ENCODE results near the gene SLC38A4. TPM values are rescaled to one million over a fixed set of nuclear protein-coding genes. Genes with fewer than 3 reads are reported as not detected.

Gene SLC38A4
- total and polyA plus RNA-seq, 9 of the 15 experiments (the other 6 are each of a cell fraction or from before 2014, with no cell fraction given), result 0.16 TPM; not detected in 8

DNA sequence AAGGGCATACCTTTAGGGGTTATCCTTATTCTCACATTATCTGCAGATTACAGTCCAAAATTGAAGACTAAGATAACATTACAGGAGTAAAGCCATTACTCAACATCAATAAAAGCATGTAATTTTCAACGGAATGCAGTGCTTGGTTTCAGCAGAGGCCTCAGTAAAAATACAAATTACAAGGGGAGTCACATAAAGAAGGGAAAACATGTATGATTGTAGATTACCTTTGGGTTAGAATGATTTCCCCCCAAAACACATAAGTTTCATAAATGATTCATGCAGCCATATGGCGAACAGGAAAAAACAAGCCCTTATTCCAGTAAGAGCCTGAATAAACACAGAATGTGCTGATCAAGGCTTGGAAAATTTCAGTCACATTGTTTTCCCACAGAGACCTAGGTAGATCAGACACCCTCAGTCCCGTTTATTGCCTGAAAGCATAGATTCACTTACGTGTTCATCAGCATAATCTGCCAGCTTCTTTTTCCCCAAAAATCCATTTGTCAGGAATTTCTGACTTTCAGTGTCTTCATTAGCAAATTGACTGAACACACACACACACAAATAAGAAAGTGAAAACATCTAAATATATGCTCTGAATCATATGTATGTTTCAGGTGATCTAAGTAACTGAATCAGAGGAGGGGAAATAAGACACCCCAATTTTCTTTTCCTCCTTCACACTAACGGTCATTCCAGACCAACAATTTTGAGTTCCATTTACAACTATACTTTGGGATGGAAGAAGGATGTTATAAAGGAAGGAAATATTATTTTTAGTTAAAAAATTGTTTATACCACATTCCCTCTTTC lies 37.5 kb downstream of the SLC38A4 start:
- Histone ChIP-seq H3K79me2 (ENCODE audit: control insufficient read depth, insufficient read depth, low read length) (no peaks in the 10 kb centered on the region), H3K4me3 (no peak overlapping the region), H3K36me3 (ENCODE audit: control insufficient read depth, insufficient read depth, low read length) (no peaks in the 10 kb centered on the region), H4K20me1 (replicated peaks; ENCODE audit: control insufficient read depth, insufficient read depth, low read length) (no peaks in the 10 kb centered on the region), H3K27me3 (ENCODE audit: control insufficient read depth in 2 of 2, insufficient read depth in 2 of 2, low read length in 2 of 2) (no peaks in the 10 kb centered on the region), H3K9ac (ENCODE audit: insufficient read depth in 1 of 2, low read depth in 2 of 2, low read length in 2 of 2) (no peak overlapping the region), H2AFZ (ENCODE audit: low read depth, low read length) (no peak overlapping the region), H3K4me2 (ENCODE audit: insufficient read depth, low read length) (no peak overlapping the region), H3K27ac (ENCODE audit: extremely low read depth, low read depth, low read length) (no peak overlapping the region), H3K4me1 (replicated peaks in 1 of 2; ENCODE audit: control insufficient read depth in 2 of 2, insufficient read depth in 2 of 2, low read length in 2 of 2) (no peaks in the 10 kb centered on the region), H3K9me3 (replicated peaks; ENCODE audit: control insufficient read depth, insufficient read depth, low read depth, low read length) (no peaks in the 10 kb centered on the region), H3K9me1 (ENCODE audit: control insufficient read depth, insufficient read depth, low read length) (no peaks in the 10 kb centered on the region)
- POLR2A ChIA-PET, result no interaction called here
- DNase-seq (ENCODE audit: extremely low read depth in 1 of 4, low spot score in 3 of 4) (no peak), ATAC-seq (no peak), FAIRE-seq (no peak)
- TF ChIP-seq, protein P1, sequence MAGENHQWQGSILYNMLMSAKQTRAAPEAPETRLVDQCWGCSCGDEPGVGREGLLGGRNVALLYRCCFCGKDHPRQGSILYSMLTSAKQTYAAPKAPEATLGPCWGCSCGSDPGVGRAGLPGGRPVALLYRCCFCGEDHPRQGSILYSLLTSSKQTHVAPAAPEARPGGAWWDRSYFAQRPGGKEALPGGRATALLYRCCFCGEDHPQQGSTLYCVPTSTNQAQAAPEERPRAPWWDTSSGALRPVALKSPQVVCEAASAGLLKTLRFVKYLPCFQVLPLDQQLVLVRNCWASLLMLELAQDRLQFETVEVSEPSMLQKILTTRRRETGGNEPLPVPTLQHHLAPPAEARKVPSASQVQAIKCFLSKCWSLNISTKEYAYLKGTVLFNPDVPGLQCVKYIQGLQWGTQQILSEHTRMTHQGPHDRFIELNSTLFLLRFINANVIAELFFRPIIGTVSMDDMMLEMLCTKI (IDR thresholded peaks at IDR 0.05; ENCODE audit: partially characterized antibody), result no peak
- TF ChIP-seq ARID4B (CRISPR knock-in tag; IDR thresholded peaks at IDR 0.05), result no peak
- TF ChIP-seq, protein P2, sequence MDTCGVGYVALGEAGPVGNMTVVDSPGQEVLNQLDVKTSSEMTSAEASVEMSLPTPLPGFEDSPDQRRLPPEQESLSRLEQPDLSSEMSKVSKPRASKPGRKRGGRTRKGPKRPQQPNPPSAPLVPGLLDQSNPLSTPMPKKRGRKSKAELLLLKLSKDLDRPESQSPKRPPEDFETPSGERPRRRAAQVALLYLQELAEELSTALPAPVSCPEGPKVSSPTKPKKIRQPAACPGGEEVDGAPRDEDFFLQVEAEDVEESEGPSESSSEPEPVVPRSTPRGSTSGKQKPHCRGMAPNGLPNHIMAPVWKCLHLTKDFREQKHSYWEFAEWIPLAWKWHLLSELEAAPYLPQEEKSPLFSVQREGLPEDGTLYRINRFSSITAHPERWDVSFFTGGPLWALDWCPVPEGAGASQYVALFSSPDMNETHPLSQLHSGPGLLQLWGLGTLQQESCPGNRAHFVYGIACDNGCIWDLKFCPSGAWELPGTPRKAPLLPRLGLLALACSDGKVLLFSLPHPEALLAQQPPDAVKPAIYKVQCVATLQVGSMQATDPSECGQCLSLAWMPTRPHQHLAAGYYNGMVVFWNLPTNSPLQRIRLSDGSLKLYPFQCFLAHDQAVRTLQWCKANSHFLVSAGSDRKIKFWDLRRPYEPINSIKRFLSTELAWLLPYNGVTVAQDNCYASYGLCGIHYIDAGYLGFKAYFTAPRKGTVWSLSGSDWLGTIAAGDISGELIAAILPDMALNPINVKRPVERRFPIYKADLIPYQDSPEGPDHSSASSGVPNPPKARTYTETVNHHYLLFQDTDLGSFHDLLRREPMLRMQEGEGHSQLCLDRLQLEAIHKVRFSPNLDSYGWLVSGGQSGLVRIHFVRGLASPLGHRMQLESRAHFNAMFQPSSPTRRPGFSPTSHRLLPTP (IDR thresholded peaks at IDR 0.05; ENCODE audit: borderline replicate concordance, extremely low read depth, insufficient read length), result no peak
- TF ChIP-seq LCOR (CRISPR knock-in tag; IDR thresholded peaks at IDR 0.05), result no peak
- no peak for TF ChIP-seq ERF (CRISPR knock-in tag; IDR thresholded peaks at IDR 0.05)
- TF ChIP-seq, protein P3, sequence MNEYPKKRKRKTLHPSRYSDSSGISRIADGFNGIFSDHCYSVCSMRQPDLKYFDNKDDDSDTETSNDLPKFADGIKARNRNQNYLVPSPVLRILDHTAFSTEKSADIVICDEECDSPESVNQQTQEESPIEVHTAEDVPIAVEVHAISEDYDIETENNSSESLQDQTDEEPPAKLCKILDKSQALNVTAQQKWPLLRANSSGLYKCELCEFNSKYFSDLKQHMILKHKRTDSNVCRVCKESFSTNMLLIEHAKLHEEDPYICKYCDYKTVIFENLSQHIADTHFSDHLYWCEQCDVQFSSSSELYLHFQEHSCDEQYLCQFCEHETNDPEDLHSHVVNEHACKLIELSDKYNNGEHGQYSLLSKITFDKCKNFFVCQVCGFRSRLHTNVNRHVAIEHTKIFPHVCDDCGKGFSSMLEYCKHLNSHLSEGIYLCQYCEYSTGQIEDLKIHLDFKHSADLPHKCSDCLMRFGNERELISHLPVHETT (CRISPR knock-in tag; conservative IDR thresholded peaks at IDR 0.05 in 1 of 2, IDR thresholded peaks at IDR 0.05 in 1 of 2), result no peak
- no peak for TF ChIP-seq CEBPB (tag; IDR thresholded peaks at IDR 0.05)
- TF ChIP-seq MEIS2 (IDR thresholded peaks at IDR 0.05; ENCODE audit: partially characterized antibody), result no peak
- TF ChIP-seq ZNF551 (CRISPR knock-in tag; IDR thresholded peaks at IDR 0.05), result no peak
- no peak for TF ChIP-seq ZNF134 (CRISPR knock-in tag; conservative IDR thresholded peaks at IDR 0.05)
- no TSS peak for BruUV-seq (replicated peaks)
- intact Hi-C loops (cut with micrococcal nuclease), result no loop called here
- WGBS (ENCODE audit: insufficient coverage, low coverage, missing lambda C conversion rate), result 1% methylated on average over 5 of the region's 5 CpGs
- CTCF ChIA-PET (ENCODE audit: low intra/inter-chr PET ratio), result no interaction called here
- in situ Hi-C loops (cut with MboI), result no loop called here
